Measurements from ENCODE around the gene MINDY2. TPM values are rescaled to one million over a fixed set of nuclear protein-coding genes. Genes with fewer than 3 reads are reported as not detected.

The MINDY2 gene
- total RNA-seq, 1 experiment from 2014 or later = 18.4 TPM

DNA sequence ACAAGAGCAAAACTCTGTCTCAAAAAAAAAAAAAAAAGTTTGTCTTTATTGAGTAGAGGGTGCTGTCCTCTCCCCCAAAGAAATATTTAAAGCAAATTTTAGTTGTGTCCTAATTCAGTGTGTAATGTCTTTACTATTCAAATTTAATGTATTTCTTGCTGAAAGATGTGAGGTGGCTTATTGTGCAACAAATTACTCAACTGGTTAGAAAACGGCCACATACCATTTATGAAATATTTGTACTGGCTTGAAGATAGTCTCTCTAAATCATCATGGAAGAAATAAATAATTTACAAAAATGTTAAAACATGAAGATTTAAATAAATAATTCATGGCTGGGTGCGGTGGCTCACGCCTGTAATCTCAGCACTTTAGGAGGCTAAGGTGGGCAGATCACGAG, 99.3 kb downstream of the MINDY2 start:
- no peaks in the 10 kb centered on the region for H3K4me1 ChIP-seq (replicated peaks; ENCODE audit: insufficient read depth)
- intact Hi-C loops (cut with micrococcal nuclease; ENCODE audit: unreplicated experiment) = no loop called here
- DNase-seq = no peak
- no peak overlapping the region for H3K4me2 ChIP-seq
- TF ChIP-seq EZH2 (IDR thresholded peaks at IDR 0.05; ENCODE audit: low read depth) = no peak
- H3K79me2 ChIP-seq (ENCODE audit: low read depth) = no peaks in the 10 kb centered on the region
- no peaks in the 10 kb centered on the region for H3K27me3 ChIP-seq (ENCODE audit: insufficient read depth, low read depth)
- BruUV-seq (replicated peaks) = no TSS peak
- no peaks in the 10 kb centered on the region for H3K36me3 ChIP-seq (ENCODE audit: low read depth)
- no peaks in the 10 kb centered on the region for H3K9me3 ChIP-seq (ENCODE audit: insufficient read depth, low read depth)
- H3K4me3 ChIP-seq = no peak overlapping the region
- ChIA-PET POLR2A (ENCODE audit: unreplicated experiment) (no interaction called here), CTCF (no interaction called here)
- H3K27ac ChIP-seq = no peak overlapping the region
- H3F3A ChIP-seq (ENCODE audit: insufficient read depth, low read depth) = peaks cover 7% of the 10 kb centered on the region; the same call in 1 of the 2 replicates
- no peaks in the 10 kb centered on the region for H4K20me1 ChIP-seq (ENCODE audit: insufficient read depth)
- H2AFZ ChIP-seq = no peak overlapping the region
- H3K9me2 ChIP-seq (ENCODE audit: insufficient read depth) = no peaks in the 10 kb centered on the region

GRCh38 chr15:58873267-58873666, 102.2 kb downstream of the MINDY2 start:
- Histone ChIP-seq H4K20me1 (ENCODE audit: insufficient read depth) (no peaks in the 10 kb centered on the region), H3K9me2 (ENCODE audit: insufficient read depth) (no peaks in the 10 kb centered on the region), H3K79me2 (ENCODE audit: low read depth) (no peaks in the 10 kb centered on the region), H3K9me3 (ENCODE audit: insufficient read depth, low read depth) (no peaks in the 10 kb centered on the region), H3K4me3 (no peak overlapping the region), H3K4me2 (no peak overlapping the region), H3K27ac (no peak overlapping the region), H3K4me1 (replicated peaks; ENCODE audit: insufficient read depth) (no peaks in the 10 kb centered on the region), H3K36me3 (ENCODE audit: low read depth) (0 out of 2 replicates have a peak, but pooled peaks cover 6% of the 10 kb centered on the region), H3F3A (ENCODE audit: insufficient read depth, low read depth) (peaks cover 10% of the 10 kb centered on the region; the same call in 1 of the 2 replicates), H2AFZ (no peak overlapping the region), H3K27me3 (ENCODE audit: insufficient read depth, low read depth) (no peaks in the 10 kb centered on the region)
- ChIA-PET CTCF (no interaction called here), POLR2A (ENCODE audit: unreplicated experiment) (no interaction called here)
- no TSS peak for BruUV-seq (replicated peaks)
- no peak for DNase-seq
- no peak for TF ChIP-seq EZH2 (IDR thresholded peaks at IDR 0.05; ENCODE audit: low read depth)
- TF ChIP-seq CTCF (conservative IDR thresholded peaks at IDR 0.05) = no peak
- intact Hi-C loops (cut with micrococcal nuclease; ENCODE audit: unreplicated experiment) = no loop called here

DNA sequence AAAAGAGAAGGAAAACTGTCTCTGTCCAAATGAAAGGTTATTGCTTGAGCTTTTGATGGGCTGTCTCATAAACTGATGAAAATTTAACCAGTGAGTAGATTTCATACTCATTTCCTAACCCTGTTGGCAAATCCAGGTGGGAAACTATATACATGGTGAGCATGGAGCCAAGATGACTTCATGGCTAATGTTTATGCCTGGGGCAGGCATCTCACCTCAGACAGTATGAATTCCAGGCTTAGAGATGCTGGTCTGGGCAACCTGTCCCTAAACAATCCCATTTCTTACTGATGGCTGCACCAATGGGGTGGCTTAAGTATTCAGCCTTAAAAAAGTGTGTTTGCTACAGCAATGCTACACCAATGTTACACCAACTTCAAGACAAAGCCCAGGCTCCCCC, 104.2 kb downstream of the MINDY2 start:
- Histone ChIP-seq H2AFZ (no peak overlapping the region), H3K36me3 (ENCODE audit: low read depth) (peaks cover 19% of the 10 kb centered on the region), H3K9me3 (ENCODE audit: insufficient read depth, low read depth) (no peaks in the 10 kb centered on the region), H3F3A (ENCODE audit: insufficient read depth, low read depth) (peaks cover 18% of the 10 kb centered on the region; the same call in 1 of the 2 replicates), H3K4me1 (replicated peaks; ENCODE audit: insufficient read depth) (no peaks in the 10 kb centered on the region), H3K79me2 (ENCODE audit: low read depth) (no peaks in the 10 kb centered on the region), H3K4me3 (no peak overlapping the region), H3K27ac (no peak overlapping the region), H3K4me2 (no peak overlapping the region), H4K20me1 (ENCODE audit: insufficient read depth) (no peaks in the 10 kb centered on the region), H3K27me3 (ENCODE audit: insufficient read depth, low read depth) (no peaks in the 10 kb centered on the region), H3K9me2 (ENCODE audit: insufficient read depth) (no peaks in the 10 kb centered on the region)
- no peak for DNase-seq
- CTCF ChIA-PET = no interaction called here
- intact Hi-C loops (cut with micrococcal nuclease; ENCODE audit: unreplicated experiment) = no loop called here
- TF ChIP-seq EZH2 (IDR thresholded peaks at IDR 0.05; ENCODE audit: low read depth) = no peak
- no peak for TF ChIP-seq CTCF (conservative IDR thresholded peaks at IDR 0.05)
- POLR2A ChIA-PET (ENCODE audit: unreplicated experiment) = no interaction called here
- no TSS peak for BruUV-seq (replicated peaks)
